IPS-20b (cell line): ENCODE data around the gene LHFPL2.

Experiments used
- H3K27ac ChIP-seq: one replicate; pipeline ENCODE4 v1.5.1; 2013; ENCODE audit warnings: low read length
- H3K27me3 ChIP-seq: 2 replicates; pipeline ENCODE4 v1.6.1; 2013; ENCODE audit warnings: mild to moderate bottlenecking, low read length, inconsistent platforms; ENCODE audit not compliant: insufficient read depth
- H3K36me3 ChIP-seq: 2 replicates; pipeline ENCODE4 v1.6.1; 2013; ENCODE audit warnings: low read depth, mild to moderate bottlenecking, inconsistent platforms, low read length, moderate library complexity; ENCODE audit not compliant: insufficient read depth
- H3K4me1 ChIP-seq: 2 replicates; pipeline ENCODE4 v1.6.1; 2013; ENCODE audit warnings: mild to moderate bottlenecking, control low read depth, inconsistent platforms, low read length, moderate library complexity; ENCODE audit not compliant: insufficient read depth
- H3K4me3 ChIP-seq: 2 replicates; pipeline ENCODE4 v1.5.1; 2013; ENCODE audit warnings: mild to moderate bottlenecking, low read length, inconsistent platforms
- H3K9ac ChIP-seq: 2 replicates; pipeline ENCODE4 v1.6.1; 2013; ENCODE audit warnings: low read depth, mild to moderate bottlenecking, inconsistent platforms, low read length, moderate library complexity
- H3K9me3 ChIP-seq: 2 replicates; pipeline ENCODE4 v1.6.1; 2013; ENCODE audit warnings: mild to moderate bottlenecking, low read depth, low read length, inconsistent platforms; ENCODE audit not compliant: insufficient read depth

The LHFPL2 gene

GRCh38 chr5:78592735-78593386 lies 55.7 kb downstream of the LHFPL2 start:
- no peak overlapping the region for H3K4me3 ChIP-seq
- H3K27me3 ChIP-seq = no peaks in the 10 kb centered on the region
- H3K9me3 ChIP-seq = peaks cover 1% of the 10 kb centered on the region; the same call in 1 of the 2 replicates
- peaks cover 8% of the 10 kb centered on the region; the same call in 1 of the 2 replicates for H3K4me1 ChIP-seq
- H3K9ac ChIP-seq = no peak overlapping the region
- H3K27ac ChIP-seq = no peak overlapping the region
- peaks cover 27% of the 10 kb centered on the region; the same call in 1 of the 2 replicates for H3K36me3 ChIP-seq

GRCh38 chr5:78591972-78592700 lies 56.4 kb downstream of the LHFPL2 start:
- Histone ChIP-seq H3K9me3 (peaks cover 7% of the 10 kb centered on the region), H3K36me3 (peaks cover 34% of the 10 kb centered on the region; the same call in 1 of the 2 replicates), H3K4me1 (peaks cover 8% of the 10 kb centered on the region; the same call in 1 of the 2 replicates), H3K27me3 (no peaks in the 10 kb centered on the region), H3K4me3 (no peak overlapping the region), H3K9ac (no peak overlapping the region), H3K27ac (no peak overlapping the region)

GRCh38 chr5:78591138-78591612 lies 57.4 kb downstream of the LHFPL2 start:
- H3K9ac ChIP-seq = no peak overlapping the region
- H3K9me3 ChIP-seq = peaks cover 13% of the 10 kb centered on the region
- H3K4me3 ChIP-seq = no peak overlapping the region
- H3K27me3 ChIP-seq = no peaks in the 10 kb centered on the region
- peaks cover 8% of the 10 kb centered on the region; the same call in 1 of the 2 replicates for H3K4me1 ChIP-seq
- H3K36me3 ChIP-seq = peaks cover 41% of the 10 kb centered on the region; the same call in 1 of the 2 replicates
- no peak overlapping the region for H3K27ac ChIP-seq

- no peaks in the 10 kb centered on the region for H3K27me3 ChIP-seq
- H3K9me3 ChIP-seq = peaks cover 23% of the 10 kb centered on the region
- no peak overlapping the region for H3K27ac ChIP-seq
- H3K36me3 ChIP-seq = peaks cover 44% of the 10 kb centered on the region; the same call in 1 of the 2 replicates
- H3K4me3 ChIP-seq = no peak overlapping the region
- H3K9ac ChIP-seq = no peak overlapping the region
- H3K4me1 ChIP-seq = peaks cover 8% of the 10 kb centered on the region; the same call in 1 of the 2 replicates
Observed at GRCh38 chr5:78589923-78590322, 58.6 kb downstream of the LHFPL2 start.

- H3K9ac ChIP-seq = no peak overlapping the region
- H3K4me1 ChIP-seq = peaks cover 8% of the 10 kb centered on the region; the same call in 1 of the 2 replicates
- H3K27ac ChIP-seq = no peak overlapping the region
- no peak overlapping the region for H3K4me3 ChIP-seq
- peaks cover 43% of the 10 kb centered on the region; the same call in 1 of the 2 replicates for H3K36me3 ChIP-seq
- peaks cover 23% of the 10 kb centered on the region for H3K9me3 ChIP-seq
- no peaks in the 10 kb centered on the region for H3K27me3 ChIP-seq
Observed at GRCh38 chr5:78588507-78588906, 60.1 kb downstream of the LHFPL2 start.

- no peak overlapping the region for H3K27ac ChIP-seq
- H3K4me3 ChIP-seq = no peak overlapping the region
- H3K27me3 ChIP-seq = no peaks in the 10 kb centered on the region
- H3K4me1 ChIP-seq = peaks cover 5% of the 10 kb centered on the region; the same call in 1 of the 2 replicates
- no peak overlapping the region for H3K9ac ChIP-seq
- H3K36me3 ChIP-seq = peaks cover 43% of the 10 kb centered on the region; the same call in 1 of the 2 replicates
- peaks cover 23% of the 10 kb centered on the region for H3K9me3 ChIP-seq
Observed at GRCh38 chr5:78587775-78588291, 60.7 kb downstream of the LHFPL2 start.

DNA sequence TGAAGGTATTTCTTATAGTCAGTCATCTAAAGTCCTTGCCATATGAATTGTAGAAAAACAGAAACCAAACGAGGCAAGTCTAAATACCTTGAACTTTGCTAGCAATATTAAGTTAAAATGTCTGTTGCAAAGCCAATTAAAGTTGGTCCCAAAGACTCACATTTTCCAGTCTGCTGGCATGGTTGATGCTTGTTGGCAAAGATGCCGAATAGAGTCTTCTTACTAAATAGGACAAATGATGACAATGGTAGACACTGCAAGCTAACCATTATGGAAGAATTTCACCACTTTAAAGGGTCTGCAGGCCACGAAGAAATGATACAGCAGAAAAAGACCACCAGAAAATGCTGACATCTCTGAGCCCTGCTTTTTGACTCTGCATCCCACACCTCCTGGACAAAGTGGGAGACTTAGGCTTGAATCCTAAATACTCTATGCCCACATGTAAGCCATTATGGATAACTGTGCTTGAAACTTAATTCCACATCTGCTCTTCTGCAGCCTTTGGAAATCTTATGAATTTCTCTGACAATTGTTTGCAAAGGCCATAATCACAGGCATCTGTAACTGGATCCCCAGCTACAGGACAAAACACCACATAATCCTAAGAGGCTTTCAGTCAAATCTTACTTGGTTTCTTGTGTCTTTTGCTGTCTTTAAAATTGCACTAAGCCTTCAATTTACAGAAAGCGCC lies 61.3 kb downstream of the LHFPL2 start:
- Histone ChIP-seq H3K27me3 (no peaks in the 10 kb centered on the region), H3K9me3 (peaks cover 23% of the 10 kb centered on the region), H3K36me3 (peaks cover 43% of the 10 kb centered on the region; the same call in 1 of the 2 replicates), H3K4me3 (no peak overlapping the region), H3K4me1 (0 out of 2 replicates have a peak, but pooled peaks cover 4% of the 10 kb centered on the region), H3K9ac (no peak overlapping the region), H3K27ac (no peak overlapping the region)

- Histone ChIP-seq H3K4me3 (no peak overlapping the region), H3K4me1 (0 out of 2 replicates have a peak, but pooled peaks cover 1% of the 10 kb centered on the region), H3K9ac (no peak overlapping the region), H3K9me3 (peaks cover 23% of the 10 kb centered on the region), H3K36me3 (peaks cover 43% of the 10 kb centered on the region; the same call in 1 of the 2 replicates), H3K27ac (no peak overlapping the region), H3K27me3 (no peaks in the 10 kb centered on the region)
Observed at GRCh38 chr5:78586251-78586650, 62.3 kb downstream of the LHFPL2 start.

DNA sequence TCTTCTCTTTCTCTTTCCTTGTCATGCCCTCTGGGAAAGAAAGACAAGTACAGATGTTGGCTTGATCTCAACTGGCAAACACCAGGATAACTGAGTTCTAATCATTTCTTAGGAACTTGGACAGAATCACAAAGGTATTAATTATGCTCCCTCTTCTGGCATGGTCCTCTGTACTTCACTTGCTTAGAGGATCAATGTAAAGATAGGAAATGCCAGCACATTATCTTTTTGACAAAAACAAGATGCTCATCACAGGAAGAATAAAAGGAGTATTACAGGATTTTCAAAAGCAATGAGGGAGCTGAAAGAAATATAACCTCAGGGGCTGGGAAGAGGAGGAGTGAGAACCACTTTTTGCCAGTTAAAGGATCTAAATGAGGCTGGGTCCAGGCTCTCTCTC lies 70.6 kb downstream of the LHFPL2 start:
- no peak overlapping the region for H3K4me3 ChIP-seq
- H3K27me3 ChIP-seq = no peaks in the 10 kb centered on the region
- H3K36me3 ChIP-seq = no peaks in the 10 kb centered on the region
- peaks cover 9% of the 10 kb centered on the region; the same call in 1 of the 2 replicates for H3K4me1 ChIP-seq
- no peaks in the 10 kb centered on the region for H3K9me3 ChIP-seq
- no peak overlapping the region for H3K9ac ChIP-seq
- no peak overlapping the region for H3K27ac ChIP-seq

- Histone ChIP-seq H3K4me1 (peaks cover 9% of the 10 kb centered on the region; the same call in 1 of the 2 replicates), H3K27me3 (no peaks in the 10 kb centered on the region), H3K36me3 (no peaks in the 10 kb centered on the region), H3K27ac (no peak overlapping the region), H3K9me3 (no peaks in the 10 kb centered on the region), H3K4me3 (no peak overlapping the region), H3K9ac (no peak overlapping the region)
Observed at GRCh38 chr5:78577071-78577807, 71.3 kb downstream of the LHFPL2 start.
